Islet of Langerhans (tissue), 1 donor: ENCODE results near the gene LMO2.

Source experiments
- FAIRE-seq: peaks from one replicate; lab custom pipeline; 2011; peaks lifted over from hg19 to GRCh38; lab: Jason Lieb, UNC

Gene LMO2

DNA sequence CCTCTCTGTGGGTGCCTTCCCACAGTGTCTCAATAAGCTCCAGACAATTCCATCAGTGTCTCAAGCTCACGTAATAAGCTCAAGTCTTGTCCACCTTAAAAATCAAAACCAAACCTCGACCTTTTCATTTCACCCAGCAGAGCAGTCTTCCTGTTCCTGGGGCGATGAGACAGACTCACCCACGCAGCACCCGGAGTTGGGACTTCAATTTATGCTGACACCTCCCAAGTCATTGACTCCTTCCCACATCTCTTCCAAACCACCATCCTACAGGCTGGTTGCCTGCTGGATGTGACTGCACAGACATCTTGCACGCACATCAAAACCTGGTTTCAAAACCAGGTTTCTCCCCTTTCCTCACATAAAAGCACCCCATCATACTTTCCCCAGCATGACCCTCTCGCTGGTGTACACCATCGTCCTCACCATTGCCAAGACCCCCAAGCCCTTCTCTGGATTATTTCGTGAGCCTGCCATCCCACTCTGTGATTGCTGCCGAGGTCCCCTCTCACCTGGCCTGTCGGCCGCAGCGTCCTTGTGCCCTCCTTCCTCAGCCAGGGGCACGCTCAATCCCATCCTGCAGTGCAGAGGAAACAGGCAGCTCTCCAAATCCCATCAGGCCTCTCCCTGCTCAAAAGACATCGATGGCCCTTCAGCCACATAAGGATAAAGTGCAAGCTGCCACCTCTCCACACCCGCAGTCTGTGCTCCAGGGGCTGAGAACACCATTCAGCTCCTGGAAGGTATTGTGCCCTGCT lies 72.4 kb downstream of the LMO2 start:
- FAIRE-seq = no peak
